H9 (cell line): ENCODE data around the gene CLIC1. TPM values are rescaled to one million over a fixed set of nuclear protein-coding genes. Genes with fewer than 3 reads are reported as not detected.

ENCODE experiments used
- DNase-seq: peaks from one replicate; pipeline ENCODE4 v3.0.0-alpha.2; 2017
- H2AFZ ChIP-seq: one replicate; pipeline ENCODE4 v1.6.1; 2013; ENCODE audit warnings: mild to moderate bottlenecking, low read length, control low read depth, moderate library complexity
- H2AK5ac ChIP-seq: 2 replicates; pipeline ENCODE4 v1.6.1; 2013; ENCODE audit warnings: low read length, control low read depth, mixed read lengths; ENCODE audit not compliant: insufficient read length
- H2BK120ac ChIP-seq: one replicate; pipeline ENCODE4 v1.6.1; 2013; ENCODE audit warnings: low read depth, mild to moderate bottlenecking, low read length, control low read depth, inconsistent platforms; ENCODE audit not compliant: poor library complexity, severe bottlenecking
- H2BK12ac ChIP-seq: 2 replicates; pipeline ENCODE4 v1.6.1; 2013; ENCODE audit warnings: low read length, control low read depth, mixed read lengths, low read depth; ENCODE audit not compliant: insufficient read length
- H2BK15ac ChIP-seq: 2 replicates; pipeline ENCODE4 v1.6.1; 2013; ENCODE audit warnings: low read depth, low read length, control low read depth
- H2BK20ac ChIP-seq: one replicate; pipeline ENCODE4 v1.6.1; 2013; ENCODE audit warnings: low read depth, mild to moderate bottlenecking, low read length, control low read depth, inconsistent platforms; ENCODE audit not compliant: poor library complexity, severe bottlenecking
- H2BK5ac ChIP-seq: 2 replicates; pipeline ENCODE4 v1.6.1; 2013; ENCODE audit warnings: low read length, control low read depth, mixed read lengths; ENCODE audit not compliant: insufficient read length
- H3K14ac ChIP-seq: 2 replicates; pipeline ENCODE4 v1.6.1; 2013; ENCODE audit warnings: low read length, control low read depth; ENCODE audit not compliant: insufficient read depth
- H3K18ac ChIP-seq: 2 replicates; pipeline ENCODE4 v1.6.1; 2013; ENCODE audit warnings: low read depth, mild to moderate bottlenecking, mixed read lengths, low read length, control low read depth; ENCODE audit not compliant: insufficient read length
- H3K23ac ChIP-seq: 2 replicates; pipeline ENCODE4 v1.6.1; 2013; ENCODE audit warnings: low read length, control low read depth, mixed read lengths, low read depth; ENCODE audit not compliant: insufficient read length
- H3K23me2 ChIP-seq: 2 replicates; pipeline ENCODE4 v1.6.1; 2013; ENCODE audit warnings: low read depth, mild to moderate bottlenecking, mixed read lengths, low read length, control low read depth; ENCODE audit not compliant: insufficient read length, poor library complexity, severe bottlenecking
- H3K27ac ChIP-seq: 2 replicates; pipeline ENCODE4 v1.5.1; 2013; ENCODE audit warnings: low read length, control low read depth, mixed read lengths, low read depth; ENCODE audit not compliant: insufficient read length
- H3K27me3 ChIP-seq: 2 replicates; pipeline ENCODE4 v1.6.1; 2013; ENCODE audit warnings: low read length, control low read depth, inconsistent platforms; ENCODE audit not compliant: insufficient read depth
- H3K4ac ChIP-seq: 2 replicates; pipeline ENCODE4 v1.6.1; 2013; ENCODE audit warnings: low read depth, mild to moderate bottlenecking, control low read depth, inconsistent platforms, low read length, moderate library complexity
- H3K4me1 ChIP-seq: 2 replicates; pipeline ENCODE4 v1.6.1; 2013; ENCODE audit warnings: low read length, control low read depth, inconsistent platforms; ENCODE audit not compliant: insufficient read depth
- H3K4me2 ChIP-seq: 2 replicates; pipeline ENCODE4 v1.6.1; 2013; ENCODE audit warnings: low read length, control low read depth, mixed read lengths; ENCODE audit not compliant: insufficient read length, insufficient read depth
- H3K56ac ChIP-seq: 2 replicates; pipeline ENCODE4 v1.6.1; 2013; ENCODE audit warnings: low read depth, mild to moderate bottlenecking, mixed read lengths, low read length, control low read depth; ENCODE audit not compliant: insufficient read length
- H3K79me1 ChIP-seq: 2 replicates; pipeline ENCODE4 v1.6.1; 2013; ENCODE audit warnings: low read depth, mild to moderate bottlenecking, moderate library complexity, low read length, control low read depth, inconsistent platforms; ENCODE audit not compliant: insufficient read depth, poor library complexity, severe bottlenecking
- H3K79me2 ChIP-seq: 2 replicates; pipeline ENCODE4 v1.6.1; 2013; ENCODE audit warnings: low read length, control low read depth, inconsistent platforms; ENCODE audit not compliant: insufficient read depth
- H3K9ac ChIP-seq: 2 replicates; pipeline ENCODE4 v1.6.1; 2013; ENCODE audit warnings: low read length, control low read depth, mixed read lengths; ENCODE audit not compliant: insufficient read length; ENCODE audit errors: extremely low read depth
- H3K9me3 ChIP-seq: one replicate; pipeline ENCODE4 v1.6.1; 2013; ENCODE audit warnings: low read depth, low read length, inconsistent platforms; ENCODE audit not compliant: control insufficient read depth
- H3T11ph ChIP-seq: one replicate; pipeline ENCODE4 v1.6.1; 2013; ENCODE audit warnings: mild to moderate bottlenecking, low read length, control low read depth, inconsistent platforms
- H4K20me1 ChIP-seq: one replicate; pipeline ENCODE4 v1.6.1; 2013; ENCODE audit not compliant: control insufficient read depth, insufficient read length, insufficient read depth
- H4K5ac ChIP-seq: 2 replicates; pipeline ENCODE4 v1.6.1; 2013; ENCODE audit warnings: low read depth, mild to moderate bottlenecking, mixed read lengths, low read length, control low read depth; ENCODE audit not compliant: insufficient read length
- H4K8ac ChIP-seq: replicated peaks from 2 replicates; pipeline ENCODE4 v1.6.1; 2013; ENCODE audit warnings: low read length, control low read depth, mixed read lengths, low read depth; ENCODE audit not compliant: insufficient read length
- H4K91ac ChIP-seq: 2 replicates; pipeline ENCODE4 v1.6.1; 2013; ENCODE audit warnings: low read depth, mild to moderate bottlenecking, moderate library complexity, mixed read lengths, low read length, control low read depth; ENCODE audit not compliant: insufficient read length
- H3K27ac Mint-ChIP-seq, 3 experiments: 2 replicates in 2 of 3; 3 replicates in 1 of 3; pipeline ENCODE4 v1.8.0; 2020 to 2021; ENCODE audit warnings: mixed read lengths in 3 of 3, mild to moderate bottlenecking in 1 of 3, moderate library complexity in 1 of 3
- H3K27me3 Mint-ChIP-seq: 2 replicates; pipeline ENCODE4 v1.8.0; 2021; ENCODE audit warnings: low read depth, mild to moderate bottlenecking, moderate library complexity, mixed read lengths
- H3K36me3 Mint-ChIP-seq, 3 experiments: 2 replicates in 2 of 3; 3 replicates in 1 of 3; pipeline ENCODE4 v1.8.0; 2020 to 2021; ENCODE audit warnings: low read depth in 3 of 3, mixed read lengths in 3 of 3; ENCODE audit not compliant: insufficient read depth in 1 of 3
- H3K4me1 Mint-ChIP-seq, 2 experiments: 2 replicates each; pipeline ENCODE4 v1.8.0; 2020; ENCODE audit warnings: mixed read lengths in 2 of 2
- H3K4me3 Mint-ChIP-seq, 2 experiments: 2 replicates in 1 of 2; 3 replicates in 1 of 2; pipeline ENCODE4 v1.8.0; 2020 to 2021; ENCODE audit warnings: mild to moderate bottlenecking in 2 of 2, mixed read lengths in 2 of 2, moderate library complexity in 1 of 2
- H3K9me3 Mint-ChIP-seq, 2 experiments: 2 replicates in 1 of 2; 3 replicates in 1 of 2; pipeline ENCODE4 v1.8.0; 2020; ENCODE audit warnings: mild to moderate bottlenecking in 2 of 2, mixed read lengths in 2 of 2, moderate library complexity in 1 of 2
- WGBS: extraction: QIAGEN DNeasy Blood & Tissue Kit; methylation state at CpG from one replicate; pipeline ENCODE4 v1.1.7; 2013; ENCODE audit warnings: missing lambda C conversion rate, low lambda C conversion rate, mixed read lengths; ENCODE audit not compliant: insufficient read length; ENCODE audit errors: extremely low coverage; 5-methylcytosine and 5-hydroxymethylcytosine counted together
- total RNA-seq: library from RNA; stranded (reverse); gene quantifications from 2 replicates; pipeline ENCODE4 v1.2.1, GENCODE V29; 2021
- TF ChIP-seq, protein P1 (sequence below): fragments of 200-600 bp; sonication (generic); conservative IDR thresholded peaks from 3 replicates; pipeline ENCODE4 v1.8.0; 2021; ENCODE audit warnings: antibody characterized with exemption, mild to moderate bottlenecking

CLIC1 gene
- total RNA-seq, 1 experiment from 2014 or later = 265 TPM

DNA sequence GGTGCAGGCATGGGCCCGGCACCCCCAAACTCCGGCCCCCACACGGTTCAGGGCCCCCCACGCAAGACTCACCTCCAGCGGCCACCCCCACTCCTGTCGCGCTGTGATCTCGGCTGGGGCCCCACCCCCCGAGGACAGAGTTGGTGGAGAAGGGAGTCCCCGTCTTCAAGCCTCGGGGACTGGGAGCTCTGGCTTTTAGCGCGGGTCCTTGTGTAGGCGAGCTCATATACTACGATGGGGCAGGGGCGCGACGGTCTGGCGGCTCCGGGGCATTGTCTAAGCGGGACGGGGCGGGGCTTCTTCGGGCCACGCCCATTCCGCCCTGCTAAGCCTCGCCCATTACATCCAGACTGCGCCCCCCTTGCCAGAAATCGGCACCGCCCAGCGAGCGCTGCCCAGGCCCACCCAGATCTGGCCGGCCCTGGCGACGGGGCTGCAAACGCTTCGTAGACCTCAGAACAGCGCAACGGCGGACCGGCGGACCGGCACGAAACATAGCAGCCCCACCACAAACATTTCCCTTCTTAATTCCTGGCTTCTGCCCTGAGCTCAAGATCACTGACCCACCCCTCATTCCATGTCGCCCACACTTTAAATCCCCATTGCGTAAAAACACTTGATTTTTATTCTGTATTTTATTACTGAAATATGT is 6.2 kb downstream of the CLIC1 start:
- Histone ChIP-seq H3K9ac (no peak overlapping the region), H3K4me2 (peak overlapping the region; percentile 60), H4K8ac (no peak overlapping the region), H3T11ph (no peak overlapping the region), H4K20me1 (no peaks in the 10 kb centered on the region), H3K23ac (no peak overlapping the region), H3K4ac (no peak overlapping the region), H2BK20ac (no peak overlapping the region), H2AFZ (no peak overlapping the region), H2AK5ac (no peak overlapping the region), H2BK5ac (no peak overlapping the region), H3K56ac (no peak overlapping the region), H3K79me1 (no peaks in the 10 kb centered on the region), H3K27me3 (no peaks in the 10 kb centered on the region), H3K14ac (peak overlapping the region; percentile 54), H2BK120ac (no peak overlapping the region), H3K9me3 (no peaks in the 10 kb centered on the region), H2BK12ac (no peak overlapping the region), H3K4me1 (peaks cover 5% of the 10 kb centered on the region; the same call in 1 of the 2 replicates), H3K18ac (peak overlapping the region; percentile 43), H3K79me2 (no peaks in the 10 kb centered on the region; the same call in 1 of the 2 replicates), H3K23me2 (peaks cover 15% of the 10 kb centered on the region), H4K5ac (no peak overlapping the region), H3K27ac (no peak overlapping the region), H2BK15ac (no peak overlapping the region), H4K91ac (no peak overlapping the region)
- WGBS = no CpG with 5 or more reads among the region's 46 CpGs
- peaks cover 27 to 28% of the 10 kb centered on the region in 2 experiments for H3K4me1 Mint-ChIP-seq
- H3K4me3 Mint-ChIP-seq = peak overlapping the region; percentile 83 to 98
- H3K27me3 Mint-ChIP-seq = no peaks in the 10 kb centered on the region
- peak; percentile 94 for DNase-seq
- TF ChIP-seq, protein P1, sequence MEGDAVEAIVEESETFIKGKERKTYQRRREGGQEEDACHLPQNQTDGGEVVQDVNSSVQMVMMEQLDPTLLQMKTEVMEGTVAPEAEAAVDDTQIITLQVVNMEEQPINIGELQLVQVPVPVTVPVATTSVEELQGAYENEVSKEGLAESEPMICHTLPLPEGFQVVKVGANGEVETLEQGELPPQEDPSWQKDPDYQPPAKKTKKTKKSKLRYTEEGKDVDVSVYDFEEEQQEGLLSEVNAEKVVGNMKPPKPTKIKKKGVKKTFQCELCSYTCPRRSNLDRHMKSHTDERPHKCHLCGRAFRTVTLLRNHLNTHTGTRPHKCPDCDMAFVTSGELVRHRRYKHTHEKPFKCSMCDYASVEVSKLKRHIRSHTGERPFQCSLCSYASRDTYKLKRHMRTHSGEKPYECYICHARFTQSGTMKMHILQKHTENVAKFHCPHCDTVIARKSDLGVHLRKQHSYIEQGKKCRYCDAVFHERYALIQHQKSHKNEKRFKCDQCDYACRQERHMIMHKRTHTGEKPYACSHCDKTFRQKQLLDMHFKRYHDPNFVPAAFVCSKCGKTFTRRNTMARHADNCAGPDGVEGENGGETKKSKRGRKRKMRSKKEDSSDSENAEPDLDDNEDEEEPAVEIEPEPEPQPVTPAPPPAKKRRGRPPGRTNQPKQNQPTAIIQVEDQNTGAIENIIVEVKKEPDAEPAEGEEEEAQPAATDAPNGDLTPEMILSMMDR = no peak
- no peaks in the 10 kb centered on the region; a peak in 2 of 5 replicates for H3K9me3 Mint-ChIP-seq
- H3K27ac Mint-ChIP-seq = peak overlapping the region; percentile 93 to 98 (median 97)
- peaks cover 42 to 76% (median 69%) of the 10 kb centered on the region in 3 experiments for H3K36me3 Mint-ChIP-seq
